AG09319 (cell line): ENCODE measurements around the gene PIK3CB.

ENCODE experiments used
- DNase-seq: peaks from one replicate; pipeline ENCODE4 v3.0.0-alpha.2; 2010; ENCODE audit warnings: low read depth; ENCODE audit errors: extremely low read depth
- CTCF ChIP-seq: IDR thresholded peaks from 2 replicates; pipeline ENCODE4 v1.5.1; 2011; ENCODE audit warnings: low read depth, mild to moderate bottlenecking, inconsistent platforms, low read length, moderate library complexity

The PIK3CB gene

GRCh38 chr3:138834596-138835396 is at the start of gene PIK3CB:
TSS of gene PIK3CB (minus strand) at chr3:138834928. CDS start at chr3:138759343, 75,585 bp downstream.
- DNase-seq: peak; percentile 37
- TF ChIP-seq CTCF: no peak

GRCh38 chr3:138881233-138881632 is 46.5 kb upstream of the PIK3CB start:
- TF ChIP-seq CTCF: no peak
- DNase-seq: no peak

GRCh38 chr3:138879541-138880380 is 45.0 kb upstream of the PIK3CB start:
- DNase-seq: no peak
- no peak for TF ChIP-seq CTCF

- no peak for DNase-seq
- TF ChIP-seq CTCF: no peak
Measured at GRCh38 chr3:138877226-138877625, 42.5 kb upstream of the PIK3CB start.

- TF ChIP-seq CTCF: no peak
- DNase-seq: no peak
Measured at GRCh38 chr3:138875754-138876664, 41.3 kb upstream of the PIK3CB start.

- DNase-seq: no peak
- TF ChIP-seq CTCF: no peak
Measured at GRCh38 chr3:138875096-138875753, 40.5 kb upstream of the PIK3CB start.
